Measurements from ENCODE around the gene RCAN1. TPM values are rescaled to one million over a fixed set of nuclear protein-coding genes. Genes with fewer than 3 reads are reported as not detected.

Gene RCAN1
- total RNA-seq, 1 experiment from 2014 or later, result 9.7 TPM

GRCh38 chr21:34594566-34595234 lies 20.2 kb downstream of the RCAN1 start:
- ATAC-seq (no peak), DNase-seq (ENCODE audit: low read depth, low spot score) (no peak)
- no peaks in the 10 kb centered on the region for H3K9me3 ChIP-seq (ENCODE audit: control insufficient read depth in 1 of 2, insufficient read depth in 1 of 2, low read depth in 1 of 2, low read length in 2 of 2)
- intact Hi-C loops (cut with micrococcal nuclease), result no loop called here
- no peak overlapping the region for H2AFZ ChIP-seq (ENCODE audit: low read depth, low read length, poor library complexity, severe bottlenecking)
- H3K9ac ChIP-seq (ENCODE audit: low read length), result no peak overlapping the region
- H4K20me1 ChIP-seq (ENCODE audit: insufficient read depth), result no peaks in the 10 kb centered on the region
- ChIA-PET RAD21 (ENCODE audit: low non-redundant PET in 1 of 2, low total read pairs in 2 of 2, uncharacterized antibody in 2 of 2, unreplicated experiment in 2 of 2) (no interaction called here), POLR2A (no interaction called here), CTCF (interaction anchor here (0.9 kb wide), 1 partner anchor 8 kb away, joined by 3 read pairs; no protein-coding TSS in a partner anchor)
- H3K27ac ChIP-seq (ENCODE audit: low read depth, low read length), result no peak overlapping the region
- no peak overlapping the region for H3K4me2 ChIP-seq (ENCODE audit: low read length)
- no peaks in the 10 kb centered on the region for H3K79me2 ChIP-seq (ENCODE audit: insufficient read depth, low read length)
- no peaks in the 10 kb centered on the region for H3K36me3 ChIP-seq (ENCODE audit: control insufficient read depth in 1 of 2, insufficient read depth in 2 of 2, low read length in 2 of 2)
- no TSS peak for BruUV-seq (replicated peaks)
- H3K9me2 ChIP-seq (ENCODE audit: insufficient read depth), result no peaks in the 10 kb centered on the region
- peaks cover 17 to 19% of the 10 kb centered on the region in 2 experiments for H3K4me1 ChIP-seq (ENCODE audit: control insufficient read depth in 1 of 2, insufficient read depth in 2 of 2, low read length in 2 of 2)
- TF ChIP-seq SP1 (IDR thresholded peaks at IDR 0.05; ENCODE audit: low read depth), result no peak
- no peak for TF ChIP-seq MAX (IDR thresholded peaks at IDR 0.05)
- no peak for TF ChIP-seq POLR2A (IDR thresholded peaks at IDR 0.05; ENCODE audit: borderline replicate concordance, extremely low read depth, insufficient read depth, insufficient read length)
- TF ChIP-seq TCF7L2 (IDR thresholded peaks at IDR 0.05; ENCODE audit: borderline replicate concordance, extremely low read depth, insufficient read depth, insufficient read length), result no peak
- TF ChIP-seq RAD21 (IDR thresholded peaks at IDR 0.05; ENCODE audit: low read depth), result no peak
- TF ChIP-seq SRF (IDR thresholded peaks at IDR 0.05; ENCODE audit: low read depth), result no peak
- TF ChIP-seq ZBTB33 (IDR thresholded peaks at IDR 0.05; ENCODE audit: extremely low read depth, insufficient replicate concordance, low read length), result no peak
- no peak for TF ChIP-seq CTCF (IDR thresholded peaks at IDR 0.05 in 2 of 3, conservative IDR thresholded peaks at IDR 0.05 in 1 of 3; ENCODE audit: borderline replicate concordance in 1 of 3, insufficient read depth in 1 of 3, low read depth in 2 of 3, low read length in 2 of 3)
- no peak for TF ChIP-seq ELF1 (IDR thresholded peaks at IDR 0.05; ENCODE audit: borderline replicate concordance, low read depth)
- TF ChIP-seq JUND (IDR thresholded peaks at IDR 0.05), result no peak
- H3K27me3 ChIP-seq (ENCODE audit: insufficient read depth, low read length), result no peaks in the 10 kb centered on the region
- no peak overlapping the region for H3K4me3 ChIP-seq (replicated peaks in 1 of 2; ENCODE audit: low read depth in 1 of 2, low read length in 2 of 2)
